Hypothalamus (tissue), 51 donors: ENCODE data around the gene MSI2.

ENCODE experiments used
- DNase-seq, 51 donors: peaks; one replicate each; lab custom pipeline; 2025; lab: John Stamatoyannopoulos, UW

Gene MSI2

DNA sequence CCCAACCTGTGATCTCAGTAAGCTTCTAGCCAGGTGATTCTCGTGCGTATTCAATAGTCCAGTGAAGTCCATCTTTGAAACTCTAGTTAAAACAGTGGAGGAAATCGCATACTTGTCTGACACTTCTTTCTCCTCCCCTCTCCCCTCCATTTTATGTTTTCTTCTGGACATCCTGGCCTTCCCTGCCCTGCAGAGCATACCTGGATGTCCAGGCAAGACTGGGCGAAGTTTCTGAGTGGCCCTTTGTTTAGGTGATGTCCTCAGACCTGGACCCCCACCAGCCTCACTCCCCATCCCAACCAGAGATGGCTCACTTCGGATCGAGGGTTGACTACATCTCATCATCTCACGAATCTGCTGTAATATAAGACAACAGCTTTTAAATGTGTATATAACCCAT is 423.0 kb downstream of the MSI2 start:
- no peak for DNase-seq

DNA sequence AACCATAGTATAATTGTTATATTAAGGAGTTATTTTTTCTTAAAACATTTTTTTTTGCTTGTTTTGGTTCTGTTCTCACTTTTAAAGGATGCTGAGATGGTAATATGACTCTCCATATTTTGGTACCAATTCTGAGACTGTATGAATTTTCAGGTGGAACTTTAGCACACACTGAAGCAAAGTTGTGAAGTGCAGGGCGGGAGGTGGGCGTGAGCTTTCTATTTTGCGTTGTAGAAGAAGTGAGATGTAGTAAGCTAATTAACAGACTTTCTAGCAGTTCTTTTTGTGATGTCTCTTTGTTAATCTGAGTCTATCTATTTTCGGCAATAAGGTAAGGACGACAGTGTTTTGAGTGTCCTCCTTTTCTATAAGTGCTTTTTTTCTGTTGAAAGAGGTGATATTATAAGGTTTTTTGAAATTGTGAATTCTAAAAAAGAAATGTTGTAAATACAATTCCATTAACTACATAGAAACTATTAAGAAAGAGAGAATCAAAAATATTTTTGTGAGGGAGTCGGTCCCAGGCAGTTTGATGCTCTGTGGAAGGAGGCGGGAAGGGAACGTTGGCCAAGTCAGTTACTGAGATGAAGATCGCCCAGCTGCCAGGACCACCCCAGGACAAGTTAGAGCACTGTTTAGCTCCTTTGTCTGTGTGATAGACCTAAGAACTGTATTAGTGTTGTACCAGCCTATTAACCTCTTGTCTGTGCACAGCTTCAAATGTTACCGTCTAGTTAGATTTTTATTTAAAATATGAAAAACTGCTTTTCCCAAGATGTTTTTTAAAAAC is 423.8 kb downstream of the MSI2 start:
- DNase-seq = peak in 1 of 51 donors; percentile 17

DNA sequence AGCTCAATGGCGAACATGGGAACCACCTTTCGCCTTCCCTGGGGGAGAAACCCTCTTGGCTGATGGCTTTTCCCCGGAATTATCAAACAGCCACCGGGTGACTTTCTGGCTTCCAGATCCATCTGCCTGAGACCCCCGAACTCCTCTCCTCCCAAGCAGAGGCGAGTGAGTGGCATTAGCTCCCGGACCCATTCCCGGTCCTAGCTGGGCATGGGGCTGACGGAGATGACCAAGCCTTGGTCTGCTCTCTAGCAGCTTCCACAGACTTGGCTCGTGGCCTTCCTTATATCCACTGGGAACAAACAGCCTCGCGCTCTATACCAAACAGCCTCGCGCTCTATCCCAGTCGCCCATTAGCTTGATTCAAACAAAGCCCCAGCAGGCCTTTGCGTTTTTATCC is 426.4 kb downstream of the MSI2 start:
- no peak for DNase-seq

DNA sequence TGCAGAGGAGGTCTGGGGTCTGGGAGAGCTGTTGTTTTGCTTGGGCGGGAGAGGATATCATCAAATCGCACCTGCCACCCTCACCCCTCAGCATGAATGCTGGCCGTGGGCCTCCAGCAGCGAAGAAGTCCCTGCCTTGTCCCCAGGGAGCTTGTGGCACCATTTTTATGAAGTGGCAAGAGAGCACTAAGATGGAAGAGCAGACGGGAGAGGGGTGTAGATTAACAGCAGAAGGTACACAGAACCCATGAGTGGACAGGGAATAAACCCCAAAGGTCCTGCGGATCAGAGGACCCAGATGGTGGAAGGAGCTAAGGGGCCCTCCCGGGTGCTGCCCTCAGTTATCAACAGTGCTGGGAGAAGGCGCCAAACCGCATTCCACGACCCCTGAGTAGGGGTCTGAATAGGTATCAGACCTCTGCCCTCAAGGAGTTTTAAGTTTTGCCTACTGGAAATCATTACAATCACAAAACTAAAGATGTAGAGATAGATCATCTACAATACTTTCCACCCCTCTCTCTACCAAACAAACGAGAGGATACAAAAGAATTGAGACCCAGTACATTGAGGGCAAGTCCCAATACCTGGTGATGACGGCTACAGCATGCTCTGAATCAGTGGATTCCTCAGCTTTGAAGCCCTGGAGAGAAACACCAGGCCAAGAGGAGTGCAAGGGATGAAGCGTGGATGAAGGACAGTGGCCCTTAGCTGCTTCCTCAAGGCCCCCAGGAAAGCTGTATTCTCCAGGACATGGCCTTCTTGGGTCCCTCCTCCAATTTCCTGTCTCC is 428.6 kb downstream of the MSI2 start:
- no peak for DNase-seq

DNA sequence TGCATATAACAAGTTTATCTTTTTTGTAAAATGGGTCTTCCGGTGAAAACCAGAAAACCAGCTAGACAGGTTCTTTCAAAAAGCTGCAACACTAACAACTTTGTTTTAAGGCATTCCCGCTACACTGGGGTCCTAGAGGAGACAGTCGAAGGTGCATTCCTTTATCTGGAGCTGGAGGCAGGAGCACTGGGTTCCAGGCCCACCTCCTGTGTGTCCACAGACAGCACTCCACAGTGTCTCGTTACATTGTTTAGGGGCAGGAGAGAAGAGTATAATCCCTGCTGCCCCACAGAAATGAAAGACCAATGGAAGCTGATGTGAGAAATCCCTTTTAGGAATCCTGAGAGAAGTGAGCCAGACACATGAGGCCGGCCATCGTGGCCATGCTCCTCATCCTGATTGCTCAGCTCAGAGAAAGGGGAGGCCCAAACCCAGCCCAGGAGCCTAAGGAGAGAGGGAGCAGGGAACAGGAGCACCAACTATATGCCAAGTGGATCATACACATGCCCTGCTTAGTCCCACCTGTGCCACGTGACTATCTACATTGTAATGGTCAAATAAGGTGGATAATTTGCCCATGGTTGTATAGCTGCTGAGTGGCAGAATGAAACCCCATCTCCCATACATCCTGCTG is 429.3 kb downstream of the MSI2 start:
- no peak for DNase-seq

DNA sequence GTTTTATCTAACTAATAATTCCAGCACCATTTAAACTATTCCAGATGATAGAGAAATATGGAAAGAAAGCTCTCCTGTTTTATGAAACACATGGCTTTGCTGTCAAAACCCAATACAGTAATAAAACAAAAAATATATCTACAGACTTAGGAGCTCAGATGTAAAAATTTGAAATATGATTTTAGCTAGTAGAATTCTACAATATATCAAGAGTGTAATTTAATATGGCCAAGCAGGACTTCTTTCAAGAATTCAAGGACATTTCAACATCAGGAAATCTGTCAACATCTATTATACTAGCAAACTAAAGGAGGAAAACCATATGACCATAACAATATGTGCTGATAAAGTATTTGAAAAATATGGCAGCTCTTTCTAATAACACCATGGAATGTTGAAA is 431.3 kb downstream of the MSI2 start:
- DNase-seq = no peak

DNA sequence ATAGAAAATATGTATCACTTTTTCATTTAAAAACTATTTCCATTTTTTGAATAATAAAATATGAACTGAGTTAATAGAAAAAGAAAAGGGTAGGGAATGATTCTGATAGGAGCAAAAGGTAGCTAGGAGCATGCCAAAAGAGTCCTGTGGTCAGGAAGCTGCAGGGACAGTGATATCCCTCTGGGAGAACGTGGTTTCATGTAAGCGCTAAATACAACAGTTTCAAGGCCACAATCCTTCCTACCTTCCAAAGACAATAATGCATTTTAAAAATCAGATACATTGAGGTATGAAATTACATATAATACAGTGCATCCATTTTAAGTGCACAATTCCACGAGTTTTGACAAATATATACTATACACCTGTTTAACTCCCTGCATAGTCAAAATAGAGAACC is 432.9 kb downstream of the MSI2 start:
- no peak for DNase-seq

DNA sequence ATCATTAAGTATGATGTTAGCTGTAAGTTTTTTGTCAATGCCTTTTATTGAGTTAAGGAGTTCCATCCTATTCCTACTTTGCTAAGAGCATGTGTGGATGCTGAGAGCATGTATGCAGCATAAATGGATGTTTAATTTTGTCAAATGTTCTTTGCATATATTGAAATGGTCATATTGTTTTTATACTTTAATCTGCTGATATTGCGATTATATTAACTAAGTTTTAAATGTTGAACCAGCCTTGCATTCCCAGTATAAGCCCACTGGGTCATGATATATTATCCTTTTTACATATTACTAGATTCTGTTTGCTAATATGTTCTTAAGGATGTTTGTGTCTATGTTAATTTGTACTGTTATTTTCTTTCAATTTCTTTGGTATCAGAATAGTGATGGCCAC is 435.6 kb downstream of the MSI2 start:
- no peak for DNase-seq

DNA sequence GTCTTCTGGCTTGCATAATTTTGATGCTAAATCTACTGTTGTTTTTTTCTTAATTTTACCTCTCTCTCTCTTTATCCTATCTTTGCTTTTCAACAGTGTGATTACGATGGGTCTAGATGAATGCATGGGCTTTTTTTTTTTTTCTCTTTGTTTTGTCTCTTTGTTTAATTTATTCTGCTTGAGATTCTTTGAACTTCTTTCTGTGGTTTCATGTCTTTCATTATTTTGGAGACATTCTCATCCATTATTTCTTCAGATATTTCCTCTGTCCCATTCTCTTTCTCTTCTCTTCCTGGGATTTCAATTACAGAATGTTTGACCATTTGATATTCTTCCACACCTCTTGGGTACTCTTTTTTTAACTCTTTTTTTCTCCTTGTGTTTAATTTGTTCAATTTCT is 436.4 kb downstream of the MSI2 start:
- no peak for DNase-seq

DNA sequence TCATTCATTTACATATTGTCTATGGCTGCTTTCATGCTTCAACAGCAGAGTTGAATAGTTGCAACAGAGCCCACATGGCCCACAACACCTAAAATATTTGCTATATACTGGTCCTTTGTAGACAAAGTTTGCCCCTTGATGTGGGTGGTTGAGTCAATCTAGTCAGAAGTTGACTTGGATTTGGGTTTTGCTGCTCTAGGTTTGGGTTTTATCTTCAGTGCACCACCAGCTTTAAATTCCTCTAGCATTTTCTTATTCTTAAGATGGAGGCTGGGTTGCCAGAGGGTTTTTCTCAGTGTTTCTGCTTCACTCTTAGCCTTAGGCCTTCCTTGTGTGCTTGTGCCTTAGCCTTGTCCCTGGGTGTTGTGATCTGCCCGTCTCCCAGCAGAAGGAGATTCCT is 437.7 kb downstream of the MSI2 start:
- no peak for DNase-seq

DNA sequence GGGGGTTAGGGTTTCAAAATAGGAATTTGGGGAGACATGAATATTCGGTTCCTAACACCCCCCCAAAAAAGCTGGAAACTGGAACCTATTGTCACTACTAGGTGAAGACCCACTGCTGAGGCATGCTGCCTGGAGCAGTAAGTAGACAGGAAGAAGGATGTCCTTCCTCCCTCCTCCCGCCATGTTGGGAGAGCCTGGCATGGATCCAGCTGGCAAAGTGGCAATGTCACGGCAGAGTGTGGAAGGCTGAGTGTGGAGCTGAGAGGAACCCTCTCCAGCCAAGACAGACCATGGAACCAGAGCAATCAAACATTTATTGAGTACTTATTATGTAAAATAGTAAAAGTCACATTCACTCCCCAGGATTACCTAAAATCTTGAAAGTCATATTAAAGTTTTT is 439.7 kb downstream of the MSI2 start:
- no peak for DNase-seq

DNA sequence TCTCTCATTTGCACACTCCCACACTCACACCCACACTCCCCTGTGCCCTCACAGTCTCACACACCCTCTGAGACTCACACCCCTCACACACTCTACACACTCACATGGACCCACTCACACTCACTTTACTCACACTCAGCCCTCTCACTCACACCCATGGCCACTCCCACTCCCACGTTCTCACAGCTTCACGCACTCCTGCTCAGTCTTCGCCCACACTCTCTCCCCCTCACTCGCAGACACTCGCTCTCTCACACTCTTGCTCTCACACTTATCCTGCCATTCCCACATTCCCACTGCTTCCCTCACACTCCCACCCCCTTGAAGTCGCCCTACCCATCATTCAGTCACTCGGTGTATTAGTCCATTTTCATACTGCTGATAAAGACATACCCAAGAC is 440.9 kb downstream of the MSI2 start:
- DNase-seq = no peak

DNA sequence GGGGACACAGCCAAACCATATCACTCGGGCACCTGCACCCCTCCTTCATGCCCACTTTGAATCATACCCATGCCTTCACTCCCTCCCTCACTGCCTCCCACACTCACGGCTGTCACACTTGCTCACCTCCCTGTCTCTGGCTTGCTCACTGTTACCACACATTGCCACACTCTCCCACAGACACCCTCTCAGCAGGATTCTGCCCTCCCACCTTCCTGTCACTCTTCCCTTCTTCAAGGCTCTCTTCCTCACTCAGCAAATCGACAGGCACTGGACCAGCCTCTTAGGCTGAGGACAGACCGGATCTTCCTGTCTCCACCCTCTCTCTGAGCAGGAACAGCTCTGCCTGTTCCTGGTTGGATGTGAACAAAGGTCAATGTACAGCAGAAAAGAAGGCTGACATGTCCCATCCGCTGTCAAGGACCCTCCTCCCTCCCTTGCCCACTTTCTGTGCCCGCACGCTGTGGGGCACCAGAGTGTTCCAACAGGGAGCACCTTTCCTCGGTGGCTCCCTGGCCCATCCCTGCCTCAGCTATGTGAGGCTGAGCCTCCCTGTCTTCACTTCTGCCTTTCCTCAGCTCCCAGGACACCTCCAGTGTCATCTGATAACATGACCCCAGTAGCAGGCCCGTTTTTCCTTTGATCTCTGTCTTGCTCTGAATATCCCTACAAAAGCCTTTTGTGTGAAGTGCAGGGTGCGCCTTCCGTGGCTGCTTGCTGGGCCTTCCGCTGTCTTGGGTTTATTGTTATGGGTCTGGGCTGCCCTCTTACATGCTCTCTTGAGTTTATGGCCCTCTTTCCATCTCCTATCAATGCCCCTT is 441.8 kb downstream of the MSI2 start:
- no peak for DNase-seq

DNA sequence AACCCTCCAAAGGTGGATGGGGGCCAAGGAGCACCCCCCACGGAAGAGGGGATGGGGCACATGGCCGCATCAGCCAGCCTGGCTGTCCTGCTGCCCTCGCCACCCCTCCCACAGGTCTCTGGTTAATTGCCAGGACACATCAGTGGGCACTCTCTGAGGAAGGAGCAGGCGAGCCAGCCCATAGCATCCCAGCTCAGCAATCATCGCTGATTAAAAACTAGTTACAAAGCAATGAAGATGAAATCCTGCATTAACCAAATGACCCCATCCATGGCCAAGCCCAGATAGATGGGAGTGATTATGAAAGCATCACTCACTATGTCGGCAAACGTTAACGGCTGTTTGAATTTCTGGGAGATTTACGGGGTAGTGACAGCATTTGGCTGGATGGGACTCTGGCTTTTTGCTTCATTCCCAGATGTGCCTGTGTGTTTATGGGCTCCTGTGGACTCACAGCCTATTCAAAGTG is 443.5 kb downstream of the MSI2 start:
- no peak for DNase-seq

DNA sequence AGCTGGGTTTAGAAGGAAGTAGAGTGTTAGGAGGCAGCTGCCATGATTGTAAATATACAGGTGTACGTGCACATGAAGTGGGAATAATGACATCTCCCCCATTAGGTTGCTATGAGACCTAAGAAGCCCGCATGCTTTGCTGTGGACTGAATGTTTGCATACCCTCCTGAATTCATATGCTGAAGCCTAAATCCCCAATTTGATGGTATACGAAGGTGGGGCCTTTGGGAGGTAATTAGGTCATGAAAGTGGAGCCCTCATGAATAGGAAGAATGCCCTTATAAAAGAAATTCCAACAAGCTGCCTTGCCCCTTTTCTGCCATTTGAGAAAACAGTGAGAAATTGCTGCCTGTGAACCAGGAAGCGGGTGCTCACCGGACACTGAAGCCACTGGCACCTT is 444.8 kb downstream of the MSI2 start:
- DNase-seq = no peak

DNA sequence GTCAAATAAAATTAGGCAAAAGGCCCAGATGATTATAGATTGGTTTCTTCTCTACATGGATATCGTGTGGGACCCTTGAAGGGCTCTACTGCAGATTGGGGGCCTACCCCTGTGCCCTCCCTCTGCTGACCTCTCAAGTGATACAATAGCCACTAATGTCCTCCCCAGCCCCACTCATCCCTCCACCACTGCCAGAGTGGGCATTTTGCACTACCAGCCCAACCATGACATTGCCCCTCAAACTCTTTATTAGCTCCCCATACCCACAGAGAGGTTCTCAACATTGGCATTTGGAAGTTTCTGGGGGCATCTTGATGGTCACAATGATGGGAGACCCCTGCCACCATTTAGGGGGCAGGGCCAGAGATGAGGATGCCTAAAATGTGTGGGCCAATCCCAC is 446.9 kb downstream of the MSI2 start:
- DNase-seq = no peak

DNA sequence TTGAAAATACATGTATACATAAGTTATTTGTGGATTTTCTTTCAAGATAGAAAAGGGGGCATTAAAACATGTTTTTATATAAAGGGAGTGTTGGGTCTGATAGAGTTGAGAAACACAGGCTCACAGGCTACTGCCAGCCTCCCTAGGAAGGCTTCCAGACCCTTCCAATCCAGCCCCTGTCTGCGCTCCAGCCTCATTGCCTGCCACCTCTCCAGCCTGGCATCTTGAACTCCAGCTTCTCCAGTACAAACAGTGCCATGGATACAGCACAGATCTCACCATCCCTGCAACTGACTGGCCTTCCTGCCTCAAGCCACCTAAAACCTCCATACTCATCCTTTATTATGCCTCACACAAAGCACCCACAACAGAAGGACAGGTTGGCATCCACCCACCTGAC is 448.1 kb downstream of the MSI2 start:
- no peak for DNase-seq

DNA sequence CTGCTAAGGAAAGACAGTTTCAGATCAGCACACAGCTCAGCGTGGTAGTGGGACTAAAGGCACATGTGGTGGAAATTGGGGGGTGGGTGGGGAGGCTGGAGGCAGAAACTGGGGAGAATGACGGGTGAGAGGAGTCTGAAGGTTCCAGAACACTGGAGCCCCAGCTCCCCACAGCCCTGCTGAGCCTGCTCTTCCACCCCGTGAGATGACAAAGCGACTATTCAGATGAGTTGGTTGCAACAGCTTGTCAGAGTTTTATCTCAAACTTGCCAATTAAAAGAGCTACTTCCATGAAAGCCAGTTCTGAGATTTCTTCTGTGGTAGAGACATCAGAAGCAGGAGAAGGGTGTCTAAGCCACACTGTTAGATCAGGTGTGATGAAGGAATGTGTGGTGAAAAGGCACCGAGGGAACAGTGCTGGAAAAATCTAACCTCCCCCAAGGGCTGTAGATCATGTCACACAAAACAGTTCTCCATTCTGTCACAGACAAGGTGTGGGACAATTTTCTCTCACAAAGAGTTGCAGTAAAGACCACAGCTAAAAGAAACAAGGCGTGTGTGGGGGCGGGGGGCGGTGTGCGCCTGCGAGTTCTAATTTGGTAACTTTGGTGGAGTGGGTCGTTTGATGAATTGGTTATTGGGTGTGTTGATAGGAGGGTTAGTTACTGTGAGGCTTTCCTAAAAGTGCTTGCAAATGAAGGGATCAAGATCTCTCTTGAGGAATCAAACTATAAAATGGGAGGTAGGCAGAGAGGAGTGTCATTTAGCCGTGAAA is 449.8 kb downstream of the MSI2 start:
- no peak for DNase-seq

DNA sequence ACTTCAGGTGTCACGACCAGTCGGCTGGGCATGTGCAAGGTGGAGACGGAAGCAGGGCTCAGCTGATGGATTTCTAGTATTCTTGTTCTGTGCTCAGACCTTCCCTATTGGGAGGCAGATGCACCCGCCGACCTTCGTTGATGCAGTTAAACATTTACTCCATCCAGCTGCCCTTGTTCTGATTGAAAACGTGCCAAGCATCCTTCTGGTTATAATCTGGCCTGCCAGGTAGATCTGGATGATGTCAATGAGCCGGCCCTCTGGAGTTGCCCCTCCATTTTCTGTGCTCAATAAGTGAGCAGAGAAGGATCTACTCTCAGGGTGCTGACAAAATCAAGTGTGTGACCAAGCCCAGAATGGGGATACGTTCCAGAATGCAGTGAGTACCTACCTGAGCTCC is 450.4 kb downstream of the MSI2 start:
- no peak for DNase-seq

DNA sequence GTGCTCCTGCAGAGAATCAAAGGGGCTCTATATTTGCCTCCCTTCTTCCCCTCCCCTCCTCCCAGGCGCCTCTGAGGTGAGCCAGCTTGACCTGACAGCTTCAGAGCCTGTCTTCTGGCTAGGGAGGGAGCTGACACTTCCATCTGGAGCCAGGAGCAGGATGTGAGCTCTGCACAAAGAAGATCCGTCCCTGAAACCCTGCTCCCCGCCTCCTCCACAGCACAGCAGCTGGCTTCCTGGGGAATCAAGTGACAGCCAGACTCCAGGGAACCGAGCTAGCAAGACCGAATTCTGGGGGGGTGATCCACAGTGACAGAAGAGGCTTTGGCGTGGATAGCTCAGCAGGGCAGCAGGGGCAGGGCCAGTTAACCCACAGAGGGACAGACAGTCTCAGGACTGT is 451.6 kb downstream of the MSI2 start:
- DNase-seq = peak in 24 of 51 donors; percentile 9 to 46 (median 32)
